ENCODE measurements around the gene SORCS1. TPM values are rescaled to one million over a fixed set of nuclear protein-coding genes. Genes with fewer than 3 reads are reported as not detected.

The SORCS1 gene
- total RNA-seq, 1 experiment from 2014 or later: not detected

DNA sequence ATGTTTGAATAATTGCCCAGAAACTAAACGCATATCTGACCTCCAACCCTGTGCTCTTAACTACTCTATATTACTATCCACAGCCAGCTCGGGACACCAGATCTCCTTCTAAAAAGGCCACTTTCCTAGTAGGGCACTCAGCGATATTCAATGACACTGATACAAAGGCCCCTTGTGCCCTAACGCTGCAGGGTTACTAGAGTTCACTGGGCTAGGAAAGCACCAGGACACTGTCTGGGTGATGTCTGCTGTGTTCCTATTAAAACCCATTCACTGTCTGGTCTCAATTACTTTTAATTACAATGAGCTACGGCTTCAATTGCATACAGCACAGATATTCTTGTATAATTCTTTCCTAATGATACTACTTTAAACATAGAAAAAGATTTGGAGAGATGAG lies 91.7 kb downstream of the SORCS1 start:
- CTCF ChIA-PET: no interaction called here

More for the DNA sequence above, 91.7 kb downstream of the SORCS1 start:
- Histone ChIP-seq H3K9me2 (ENCODE audit: insufficient read depth) (no peaks in the 10 kb centered on the region), H3K4me2 (ENCODE audit: low read length) (no peak overlapping the region), H3K9me3 (ENCODE audit: control insufficient read depth in 1 of 2, insufficient read depth in 1 of 2, low read depth in 1 of 2, low read length in 2 of 2) (peaks cover 22 to 35% of the 10 kb centered on the region in 2 experiments; a peak in 2 of 4 replicates), H3K27me3 (ENCODE audit: insufficient read depth, low read length) (no peaks in the 10 kb centered on the region), H3K9ac (ENCODE audit: low read length) (no peak overlapping the region), H3K79me2 (ENCODE audit: insufficient read depth, low read length) (no peaks in the 10 kb centered on the region), H2AFZ (ENCODE audit: low read depth, low read length, poor library complexity, severe bottlenecking) (no peak overlapping the region), H4K20me1 (ENCODE audit: insufficient read depth) (no peaks in the 10 kb centered on the region), H3K4me3 (replicated peaks in 1 of 2; ENCODE audit: low read depth in 1 of 2, low read length in 2 of 2) (no peak overlapping the region), H3K36me3 (ENCODE audit: control insufficient read depth in 1 of 2, insufficient read depth in 2 of 2, low read length in 2 of 2) (no peaks in the 10 kb centered on the region), H3K4me1 (ENCODE audit: control insufficient read depth in 1 of 2, insufficient read depth in 2 of 2, low read length in 2 of 2) (no peaks in the 10 kb centered on the region; a peak in 1 of 4 replicates), H3K27ac (ENCODE audit: low read depth, low read length) (no peak overlapping the region)
- BruUV-seq (replicated peaks): no TSS peak
- no peak for TF ChIP-seq EGR1 (IDR thresholded peaks at IDR 0.05; ENCODE audit: low read depth)
- no peak for TF ChIP-seq EZH2phosphoT487 (IDR thresholded peaks at IDR 0.05; ENCODE audit: borderline replicate concordance)
- no peak for TF ChIP-seq ZFX (IDR thresholded peaks at IDR 0.05)
- TF ChIP-seq, protein P1, sequence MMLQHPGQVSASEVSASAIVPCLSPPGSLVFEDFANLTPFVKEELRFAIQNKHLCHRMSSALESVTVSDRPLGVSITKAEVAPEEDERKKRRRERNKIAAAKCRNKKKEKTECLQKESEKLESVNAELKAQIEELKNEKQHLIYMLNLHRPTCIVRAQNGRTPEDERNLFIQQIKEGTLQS (IDR thresholded peaks at IDR 0.05): no peak
- no peak for TF ChIP-seq FOSL1 (IDR thresholded peaks at IDR 0.05; ENCODE audit: low read depth)
- TF ChIP-seq SIN3A (IDR thresholded peaks at IDR 0.05; ENCODE audit: low read depth): no peak
- TF ChIP-seq, protein P2, sequence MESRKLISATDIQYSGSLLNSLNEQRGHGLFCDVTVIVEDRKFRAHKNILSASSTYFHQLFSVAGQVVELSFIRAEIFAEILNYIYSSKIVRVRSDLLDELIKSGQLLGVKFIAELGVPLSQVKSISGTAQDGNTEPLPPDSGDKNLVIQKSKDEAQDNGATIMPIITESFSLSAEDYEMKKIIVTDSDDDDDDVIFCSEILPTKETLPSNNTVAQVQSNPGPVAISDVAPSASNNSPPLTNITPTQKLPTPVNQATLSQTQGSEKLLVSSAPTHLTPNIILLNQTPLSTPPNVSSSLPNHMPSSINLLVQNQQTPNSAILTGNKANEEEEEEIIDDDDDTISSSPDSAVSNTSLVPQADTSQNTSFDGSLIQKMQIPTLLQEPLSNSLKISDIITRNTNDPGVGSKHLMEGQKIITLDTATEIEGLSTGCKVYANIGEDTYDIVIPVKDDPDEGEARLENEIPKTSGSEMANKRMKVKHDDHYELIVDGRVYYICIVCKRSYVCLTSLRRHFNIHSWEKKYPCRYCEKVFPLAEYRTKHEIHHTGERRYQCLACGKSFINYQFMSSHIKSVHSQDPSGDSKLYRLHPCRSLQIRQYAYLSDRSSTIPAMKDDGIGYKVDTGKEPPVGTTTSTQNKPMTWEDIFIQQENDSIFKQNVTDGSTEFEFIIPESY (IDR thresholded peaks at IDR 0.05; ENCODE audit: extremely low read depth, insufficient replicate concordance, low read length): no peak
- TF ChIP-seq, protein P3, sequence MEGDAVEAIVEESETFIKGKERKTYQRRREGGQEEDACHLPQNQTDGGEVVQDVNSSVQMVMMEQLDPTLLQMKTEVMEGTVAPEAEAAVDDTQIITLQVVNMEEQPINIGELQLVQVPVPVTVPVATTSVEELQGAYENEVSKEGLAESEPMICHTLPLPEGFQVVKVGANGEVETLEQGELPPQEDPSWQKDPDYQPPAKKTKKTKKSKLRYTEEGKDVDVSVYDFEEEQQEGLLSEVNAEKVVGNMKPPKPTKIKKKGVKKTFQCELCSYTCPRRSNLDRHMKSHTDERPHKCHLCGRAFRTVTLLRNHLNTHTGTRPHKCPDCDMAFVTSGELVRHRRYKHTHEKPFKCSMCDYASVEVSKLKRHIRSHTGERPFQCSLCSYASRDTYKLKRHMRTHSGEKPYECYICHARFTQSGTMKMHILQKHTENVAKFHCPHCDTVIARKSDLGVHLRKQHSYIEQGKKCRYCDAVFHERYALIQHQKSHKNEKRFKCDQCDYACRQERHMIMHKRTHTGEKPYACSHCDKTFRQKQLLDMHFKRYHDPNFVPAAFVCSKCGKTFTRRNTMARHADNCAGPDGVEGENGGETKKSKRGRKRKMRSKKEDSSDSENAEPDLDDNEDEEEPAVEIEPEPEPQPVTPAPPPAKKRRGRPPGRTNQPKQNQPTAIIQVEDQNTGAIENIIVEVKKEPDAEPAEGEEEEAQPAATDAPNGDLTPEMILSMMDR (IDR thresholded peaks at IDR 0.05 in 2 of 3, conservative IDR thresholded peaks at IDR 0.05 in 1 of 3; ENCODE audit: borderline replicate concordance in 1 of 3, insufficient read depth in 1 of 3, low read depth in 2 of 3, low read length in 2 of 3): no peak
- TF ChIP-seq POLR2AphosphoS5 (IDR thresholded peaks at IDR 0.05; ENCODE audit: low read depth, low read length): no peak
- TF ChIP-seq POLR2A (IDR thresholded peaks at IDR 0.05; ENCODE audit: borderline replicate concordance, extremely low read depth, insufficient read depth, insufficient read length): no peak
- TF ChIP-seq SRF (IDR thresholded peaks at IDR 0.05; ENCODE audit: low read depth): no peak
- TF ChIP-seq TCF7L2 (IDR thresholded peaks at IDR 0.05; ENCODE audit: borderline replicate concordance, extremely low read depth, insufficient read depth, insufficient read length): no peak
- no peak for ATAC-seq
- RAD21 ChIA-PET (ENCODE audit: low non-redundant PET in 1 of 2, low total read pairs in 2 of 2, uncharacterized antibody in 2 of 2, unreplicated experiment in 2 of 2): no interaction called here
- no peak for DNase-seq (ENCODE audit: low read depth, low spot score)
- intact Hi-C loops (cut with micrococcal nuclease): no loop called here
- POLR2A ChIA-PET: no interaction called here

Data from HCT116 (cell line).